GM23338 (cell line): ENCODE results near the gene CCSAP. TPM values are rescaled to one million over a fixed set of nuclear protein-coding genes. Genes with fewer than 3 reads are reported as not detected.

Experiments used
- ATAC-seq: fragments of 200-7000 bp; cut with Tn5 transposase; 3 replicates; pipeline ENCODE4 v1.9.1; 2020
- DNase-seq: peaks from one replicate; pipeline ENCODE4 v3.0.0-alpha.2; 2015; ENCODE audit warnings: low spot score
- H2AFZ ChIP-seq: fragments of 200-600 bp; sonication (generic); 2 replicates; pipeline ENCODE4 v1.8.0; 2016; ENCODE audit warnings: antibody characterized with exemption, mild to moderate bottlenecking, moderate library complexity
- H3F3A ChIP-seq: fragments of 200-600 bp; sonication (generic); replicated peaks from 2 replicates; pipeline ENCODE4 v1.8.0; 2017; ENCODE audit warnings: antibody characterized with exemption, mixed run types, low read depth
- H3K27ac ChIP-seq: fragments of 200-600 bp; sonication (generic); 2 replicates; pipeline ENCODE4 v1.6.1; 2016; ENCODE audit warnings: low read depth
- H3K27me3 ChIP-seq: fragments of 200-600 bp; sonication (generic); 2 replicates; pipeline ENCODE4 v1.8.0; 2016; ENCODE audit warnings: mild to moderate bottlenecking, mixed run types, moderate library complexity; ENCODE audit not compliant: insufficient read depth
- H3K36me3 ChIP-seq: fragments of 200-600 bp; sonication (generic); 2 replicates; pipeline ENCODE4 v1.8.0; 2016; ENCODE audit warnings: mild to moderate bottlenecking; ENCODE audit not compliant: insufficient read depth
- H3K4me1 ChIP-seq: fragments of 200-600 bp; sonication (generic); 2 replicates; pipeline ENCODE4 v1.8.0; 2016; ENCODE audit warnings: mild to moderate bottlenecking, moderate library complexity; ENCODE audit not compliant: insufficient read depth
- H3K4me2 ChIP-seq: fragments of 200-600 bp; sonication (generic); 2 replicates; pipeline ENCODE4 v1.7.1; 2017; ENCODE audit warnings: mixed run types
- H3K4me3 ChIP-seq: fragments of 200-600 bp; sonication (generic); 2 replicates; pipeline ENCODE4 v1.6.1; 2016; ENCODE audit warnings: mixed run types
- H3K79me2 ChIP-seq: fragments of 200-600 bp; sonication (generic); replicated peaks from 2 replicates; pipeline ENCODE4 v1.8.0; 2017; ENCODE audit warnings: mild to moderate bottlenecking; ENCODE audit not compliant: insufficient read depth
- H3K9me2 ChIP-seq: fragments of 200-600 bp; sonication (generic); 2 replicates; pipeline ENCODE4 v1.8.0; 2017; ENCODE audit not compliant: insufficient read depth
- H4K20me1 ChIP-seq: fragments of 200-600 bp; sonication (generic); replicated peaks from 2 replicates; pipeline ENCODE4 v1.8.0; 2017; ENCODE audit warnings: mild to moderate bottlenecking; ENCODE audit not compliant: insufficient read depth
- H3K27ac Mint-ChIP-seq: 2 replicates; pipeline ENCODE4 v1.8.0; 2020; ENCODE audit warnings: inconsistent platforms, mild to moderate bottlenecking, moderate library complexity, mixed read lengths
- H3K27me3 Mint-ChIP-seq: 3 replicates; pipeline ENCODE4 v1.8.0; 2022; ENCODE audit warnings: low read depth, mild to moderate bottlenecking, moderate library complexity, mixed read lengths, inconsistent platforms; ENCODE audit not compliant: insufficient read depth, poor library complexity
- H3K36me3 Mint-ChIP-seq: 3 replicates; pipeline ENCODE4 v1.8.0; 2021; ENCODE audit warnings: low read depth, mild to moderate bottlenecking, inconsistent platforms, moderate library complexity, mixed read lengths
- H3K4me1 Mint-ChIP-seq: 3 replicates; pipeline ENCODE4 v1.8.0; 2020; ENCODE audit warnings: mild to moderate bottlenecking, inconsistent platforms, mixed read lengths
- H3K4me3 Mint-ChIP-seq: 3 replicates; pipeline ENCODE4 v1.8.0; 2021; ENCODE audit warnings: moderate library complexity, mild to moderate bottlenecking, inconsistent platforms, mixed read lengths
- H3K9me3 Mint-ChIP-seq: 3 replicates; pipeline ENCODE4 v1.8.0; 2020; ENCODE audit warnings: moderate library complexity, mild to moderate bottlenecking, inconsistent platforms, mixed read lengths
- CREB1 ChIP-seq: fragments of 250-450 bp; sonication (Bioruptor Pico); IDR thresholded peaks from 2 replicates; pipeline ENCODE4 v1.5.0; 2020; ENCODE audit warnings: low read depth, mild to moderate bottlenecking, moderate library complexity
- EZH2 ChIP-seq: fragments of 200-600 bp; sonication (generic); IDR thresholded peaks from one replicate; pipeline ENCODE4 v1.8.0; 2017; ENCODE audit warnings: antibody characterized with exemption, mild to moderate bottlenecking, low read depth; ENCODE audit not compliant: unreplicated experiment
- EZH2phosphoT487 ChIP-seq: fragments of 200-600 bp; sonication (generic); IDR thresholded peaks from one replicate; pipeline ENCODE4 v1.8.1; 2018; ENCODE audit warnings: antibody characterized with exemption; ENCODE audit not compliant: unreplicated experiment
- JUNB ChIP-seq: IDR thresholded peaks from one replicate; pipeline ENCODE4 v1.6.1; 2016; ENCODE audit warnings: antibody characterized with exemption; ENCODE audit not compliant: unreplicated experiment
- NANOG ChIP-seq: IDR thresholded peaks from 2 replicates; pipeline ENCODE4 v1.6.1; 2016; ENCODE audit warnings: antibody characterized with exemption, borderline replicate concordance
- POLR2AphosphoS5 ChIP-seq: IDR thresholded peaks from 2 replicates; pipeline ENCODE4 v1.6.1; 2016; ENCODE audit warnings: antibody characterized with exemption, low read depth
- STAT1 ChIP-seq: IDR thresholded peaks from one replicate; pipeline ENCODE4 v1.6.1; 2016; ENCODE audit warnings: antibody characterized with exemption; ENCODE audit not compliant: unreplicated experiment
- ZNF114 ChIP-seq: fragments of 250-450 bp; sonication (Bioruptor Pico); IDR thresholded peaks from 2 replicates; pipeline ENCODE4 v1.5.0; 2020; ENCODE audit warnings: mild to moderate bottlenecking, moderate library complexity
- ZNF331 ChIP-seq: fragments of 250-450 bp; sonication (Bioruptor Pico); IDR thresholded peaks from 2 replicates; pipeline ENCODE4 v1.5.0; 2020; ENCODE audit warnings: low read depth, mild to moderate bottlenecking, moderate library complexity
- polyA plus RNA-seq: library from polyadenylated mRNA; unstranded; fragments of >200 nt; fragmentation: Nextera tagmentation; extraction: Ambion mirVana; gene quantifications from 2 replicates; pipeline ENCODE4 v1.2.1, GENCODE V29; 2016
- total RNA-seq: library from RNA; depleted of rRNA; stranded (reverse); fragments of >200 nt; shearing (Covaris generic); gene quantifications from 2 replicates; pipeline ENCODE4 v1.2.3, GENCODE V29; 2014
- TF ChIP-seq, protein P1 (sequence below), 2 experiments: fragments of 200-600 bp in 1 of 2; sonication (generic) in 1 of 2; conservative IDR thresholded peaks; 2 replicates each; pipeline versions ENCODE4 v1.5.1 to v1.6.1; 2016 to 2017; ENCODE audit warnings: antibody characterized with exemption in 2 of 2, low read depth in 2 of 2, mild to moderate bottlenecking in 2 of 2, moderate library complexity in 1 of 2
- TF ChIP-seq, protein P2 (sequence below): IDR thresholded peaks from 2 replicates; pipeline ENCODE4 v1.6.1; 2016; ENCODE audit warnings: antibody characterized with exemption

CCSAP gene
- total and polyA plus RNA-seq, 2 experiments from 2014 or later: 4.2 to 13.3 TPM

DNA sequence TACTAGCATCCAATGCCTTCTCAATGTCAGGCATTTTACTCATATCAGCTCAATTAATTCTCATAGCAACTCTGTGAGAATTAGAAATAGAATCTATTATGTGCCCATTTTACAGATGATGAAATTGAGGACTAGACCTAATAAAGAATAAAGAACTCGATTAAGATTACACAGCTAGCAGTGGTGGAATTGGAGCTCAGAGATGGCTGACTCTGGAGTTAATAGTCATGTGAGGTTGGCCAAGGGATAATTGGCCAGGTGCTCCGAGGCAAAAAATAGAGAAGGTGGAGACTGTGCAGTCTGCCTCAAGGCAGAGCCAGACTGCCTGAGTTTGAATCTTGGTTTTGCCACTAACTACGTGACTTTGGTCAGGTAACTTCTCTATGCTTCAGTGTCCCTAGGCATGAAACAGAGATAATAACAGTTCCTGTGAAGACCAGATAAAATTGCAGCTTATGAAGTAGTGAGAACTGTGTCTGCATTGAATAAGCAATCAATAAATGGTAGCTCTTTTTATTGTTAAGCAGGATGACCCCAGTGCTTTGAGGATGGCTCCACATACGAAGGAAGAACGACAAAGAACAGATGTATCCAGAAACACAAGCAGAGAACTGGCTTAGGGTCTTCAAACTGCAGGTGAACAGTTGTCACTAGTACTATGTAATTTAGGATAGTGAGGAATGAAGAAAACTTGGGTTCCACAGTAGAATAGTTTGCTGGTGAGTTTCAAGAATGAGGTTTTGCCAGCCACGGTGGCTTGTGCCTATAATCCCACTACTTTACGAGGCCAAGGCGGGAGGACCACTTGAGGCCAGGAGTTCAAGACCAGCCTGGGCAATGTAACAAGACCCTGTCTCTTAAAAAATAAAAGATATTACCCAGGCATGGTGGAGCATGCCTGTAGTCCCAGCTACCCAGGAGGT is 6.9 kb upstream of the CCSAP start:
- Histone ChIP-seq H3K4me1 (no peaks in the 10 kb centered on the region), H3K27ac (no peak overlapping the region), H3K4me3 (no peak overlapping the region), H3K79me2 (no peaks in the 10 kb centered on the region), H3F3A (no peaks in the 10 kb centered on the region), H2AFZ (no peak overlapping the region), H3K27me3 (peaks cover 9% of the 10 kb centered on the region), H4K20me1 (no peaks in the 10 kb centered on the region; the same call in 1 of the 2 replicates), H3K9me2 (0 out of 2 replicates have a peak, but pooled peaks cover 6% of the 10 kb centered on the region), H3K4me2 (no peak overlapping the region), H3K36me3 (no peaks in the 10 kb centered on the region)
- DNase-seq: no peak
- Mint-ChIP-seq H3K27me3 (peaks cover 6% of the 10 kb centered on the region), H3K36me3 (no peaks in the 10 kb centered on the region), H3K27ac (no peak overlapping the region), H3K4me1 (no peaks in the 10 kb centered on the region; the same call in 2 of the 3 replicates), H3K9me3 (peaks cover 5% of the 10 kb centered on the region; the same call in 1 of the 3 replicates), H3K4me3 (no peak overlapping the region)
- no peak for ATAC-seq
- no peak for TF ChIP-seq EZH2
- TF ChIP-seq EZH2phosphoT487: no peak
- no peak for TF ChIP-seq ZNF114

DNA sequence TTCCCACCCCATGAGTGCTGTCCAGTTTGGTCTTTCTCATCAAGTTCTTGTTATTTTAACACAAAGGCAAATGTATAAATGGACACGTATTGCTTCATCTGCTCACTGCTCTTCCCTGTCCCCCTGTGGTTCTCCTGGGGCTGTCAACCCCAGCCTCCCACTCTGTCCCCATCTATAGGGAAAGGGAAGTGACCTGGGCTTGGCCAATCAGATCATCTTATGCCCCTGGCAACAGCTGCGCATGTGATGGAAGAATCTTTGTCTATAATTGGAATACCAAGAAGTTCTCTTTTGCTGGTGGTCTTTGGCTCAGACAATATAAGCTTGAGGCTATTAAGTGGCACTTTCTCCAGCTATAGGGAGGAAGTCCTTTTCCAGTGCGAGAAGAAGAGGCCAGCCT is 4.7 kb upstream of the CCSAP start:
- no peak for DNase-seq
- Histone ChIP-seq H3K4me1 (0 out of 2 replicates have a peak, but pooled peaks cover 6% of the 10 kb centered on the region), H3K4me2 (no peak overlapping the region), H3K27ac (no peak overlapping the region), H3F3A (no peaks in the 10 kb centered on the region), H3K27me3 (peaks cover 27% of the 10 kb centered on the region), H3K4me3 (no peak overlapping the region), H4K20me1 (no peaks in the 10 kb centered on the region; the same call in 1 of the 2 replicates), H3K9me2 (0 out of 2 replicates have a peak, but pooled peaks cover 3% of the 10 kb centered on the region), H3K36me3 (no peaks in the 10 kb centered on the region), H2AFZ (no peak overlapping the region), H3K79me2 (no peaks in the 10 kb centered on the region)
- no peak overlapping the region for H3K4me3 Mint-ChIP-seq
- peaks cover 7% of the 10 kb centered on the region for H3K9me3 Mint-ChIP-seq
- ATAC-seq: no peak
- peaks cover 21% of the 10 kb centered on the region for H3K27me3 Mint-ChIP-seq
- peaks cover 5% of the 10 kb centered on the region for H3K4me1 Mint-ChIP-seq
- H3K27ac Mint-ChIP-seq: no peak overlapping the region
- no peak for TF ChIP-seq ZNF114
- peaks cover 3% of the 10 kb centered on the region; the same call in 1 of the 3 replicates for H3K36me3 Mint-ChIP-seq

DNA sequence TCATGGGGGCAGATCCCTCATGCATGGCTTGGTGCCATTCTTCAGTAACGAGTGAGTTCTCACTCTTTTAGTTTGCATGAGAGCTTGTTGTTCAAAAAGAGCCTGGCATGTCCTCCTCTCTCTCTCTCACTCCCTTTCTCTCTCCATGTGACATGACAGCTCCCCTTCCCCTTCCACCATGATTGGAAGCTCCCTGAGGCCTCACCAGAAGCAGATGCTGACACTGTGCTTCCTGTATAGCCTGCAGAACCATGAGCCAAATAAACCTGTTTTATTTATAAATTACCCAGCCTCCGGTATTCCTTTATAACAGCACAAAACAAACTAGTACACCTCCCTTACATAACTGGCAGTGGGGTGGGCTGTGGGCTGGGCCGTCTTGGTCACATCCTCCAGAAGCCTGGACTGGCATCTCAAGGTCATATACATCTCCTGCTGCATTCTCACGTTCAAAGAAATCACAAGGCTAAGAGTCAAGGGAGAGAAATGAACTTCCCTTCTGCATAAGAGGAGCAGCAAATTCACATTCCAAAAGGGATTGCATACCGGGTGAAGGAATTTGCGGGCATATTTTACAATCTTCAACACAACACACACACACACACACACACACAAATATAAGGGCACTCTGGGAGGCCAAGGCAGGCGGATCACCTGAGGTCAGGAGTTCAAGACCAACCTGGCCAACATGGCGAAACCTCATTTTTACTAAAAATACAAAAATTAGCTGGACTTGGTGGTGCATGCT is 2.3 kb upstream of the CCSAP start:
- peaks cover 3% of the 10 kb centered on the region; the same call in 1 of the 3 replicates for H3K36me3 Mint-ChIP-seq
- H2AFZ ChIP-seq: no peak overlapping the region
- no peak overlapping the region for H3K4me3 Mint-ChIP-seq
- H3K27ac ChIP-seq: no peak overlapping the region
- H3K9me2 ChIP-seq: 0 out of 2 replicates have a peak, but pooled peaks cover 3% of the 10 kb centered on the region
- peaks cover 7% of the 10 kb centered on the region for H3K9me3 Mint-ChIP-seq
- H4K20me1 ChIP-seq: no peaks in the 10 kb centered on the region; the same call in 1 of the 2 replicates
- H3K4me1 ChIP-seq: peaks cover 17% of the 10 kb centered on the region
- no peak overlapping the region for H3K4me3 ChIP-seq
- no peak overlapping the region for H3K27ac Mint-ChIP-seq
- H3K36me3 ChIP-seq: no peaks in the 10 kb centered on the region
- peaks cover 43% of the 10 kb centered on the region for H3K27me3 ChIP-seq
- peaks cover 9% of the 10 kb centered on the region for H3K4me1 Mint-ChIP-seq
- peaks cover 12% of the 10 kb centered on the region for H3K79me2 ChIP-seq
- H3F3A ChIP-seq: 0 out of 2 replicates have a peak, but pooled peaks cover 7% of the 10 kb centered on the region
- peaks cover 27% of the 10 kb centered on the region for H3K27me3 Mint-ChIP-seq
- ATAC-seq (no peak), DNase-seq (no peak)
- H3K4me2 ChIP-seq: no peak overlapping the region
- TF ChIP-seq EZH2phosphoT487: no peak
- no peak for TF ChIP-seq ZNF331 (CRISPR knock-in tag)
- TF ChIP-seq, protein P1, sequence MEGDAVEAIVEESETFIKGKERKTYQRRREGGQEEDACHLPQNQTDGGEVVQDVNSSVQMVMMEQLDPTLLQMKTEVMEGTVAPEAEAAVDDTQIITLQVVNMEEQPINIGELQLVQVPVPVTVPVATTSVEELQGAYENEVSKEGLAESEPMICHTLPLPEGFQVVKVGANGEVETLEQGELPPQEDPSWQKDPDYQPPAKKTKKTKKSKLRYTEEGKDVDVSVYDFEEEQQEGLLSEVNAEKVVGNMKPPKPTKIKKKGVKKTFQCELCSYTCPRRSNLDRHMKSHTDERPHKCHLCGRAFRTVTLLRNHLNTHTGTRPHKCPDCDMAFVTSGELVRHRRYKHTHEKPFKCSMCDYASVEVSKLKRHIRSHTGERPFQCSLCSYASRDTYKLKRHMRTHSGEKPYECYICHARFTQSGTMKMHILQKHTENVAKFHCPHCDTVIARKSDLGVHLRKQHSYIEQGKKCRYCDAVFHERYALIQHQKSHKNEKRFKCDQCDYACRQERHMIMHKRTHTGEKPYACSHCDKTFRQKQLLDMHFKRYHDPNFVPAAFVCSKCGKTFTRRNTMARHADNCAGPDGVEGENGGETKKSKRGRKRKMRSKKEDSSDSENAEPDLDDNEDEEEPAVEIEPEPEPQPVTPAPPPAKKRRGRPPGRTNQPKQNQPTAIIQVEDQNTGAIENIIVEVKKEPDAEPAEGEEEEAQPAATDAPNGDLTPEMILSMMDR (conservative IDR thresholded peaks at IDR 0.05; ENCODE audit: low read depth in 2 of 2): no peak
- no peak for TF ChIP-seq ZNF114
- TF ChIP-seq, protein P2, sequence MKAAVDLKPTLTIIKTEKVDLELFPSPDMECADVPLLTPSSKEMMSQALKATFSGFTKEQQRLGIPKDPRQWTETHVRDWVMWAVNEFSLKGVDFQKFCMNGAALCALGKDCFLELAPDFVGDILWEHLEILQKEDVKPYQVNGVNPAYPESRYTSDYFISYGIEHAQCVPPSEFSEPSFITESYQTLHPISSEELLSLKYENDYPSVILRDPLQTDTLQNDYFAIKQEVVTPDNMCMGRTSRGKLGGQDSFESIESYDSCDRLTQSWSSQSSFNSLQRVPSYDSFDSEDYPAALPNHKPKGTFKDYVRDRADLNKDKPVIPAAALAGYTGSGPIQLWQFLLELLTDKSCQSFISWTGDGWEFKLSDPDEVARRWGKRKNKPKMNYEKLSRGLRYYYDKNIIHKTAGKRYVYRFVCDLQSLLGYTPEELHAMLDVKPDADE: no peak
- TF ChIP-seq STAT1: no peak
- no peak for TF ChIP-seq CREB1 (CRISPR knock-in tag)
- TF ChIP-seq NANOG: no peak
- no peak for TF ChIP-seq JUNB
- no peak for TF ChIP-seq EZH2
- TF ChIP-seq POLR2AphosphoS5: no peak
